Glutamatergic neuron (in vitro differentiated cells): Measurements from ENCODE around the gene CLOCK. TPM values are rescaled to one million over a fixed set of nuclear protein-coding genes. Genes with fewer than 3 reads are reported as not detected.

Experiments
- DNase-seq: peaks from one replicate; pipeline ENCODE4 v3.0.0; 2022
- H3K27ac Mint-ChIP-seq: one replicate; pipeline ENCODE4 v1.8.0; 2020; ENCODE audit warnings: mild to moderate bottlenecking, mixed read lengths, inconsistent platforms; ENCODE audit not compliant: unreplicated experiment
- H3K27me3 Mint-ChIP-seq: one replicate; pipeline ENCODE4 v1.8.0; 2020; ENCODE audit warnings: mild to moderate bottlenecking, moderate library complexity, mixed read lengths, inconsistent platforms; ENCODE audit not compliant: unreplicated experiment
- H3K36me3 Mint-ChIP-seq: one replicate; pipeline ENCODE4 v1.8.0; 2020; ENCODE audit warnings: mild to moderate bottlenecking, mixed read lengths, inconsistent platforms; ENCODE audit not compliant: unreplicated experiment
- H3K4me1 Mint-ChIP-seq: one replicate; pipeline ENCODE4 v1.8.0; 2020; ENCODE audit warnings: mild to moderate bottlenecking, low read depth, mixed read lengths, inconsistent platforms; ENCODE audit not compliant: unreplicated experiment
- H3K4me3 Mint-ChIP-seq: one replicate; pipeline ENCODE4 v1.8.0; 2020; ENCODE audit warnings: mild to moderate bottlenecking, mixed read lengths, inconsistent platforms; ENCODE audit not compliant: unreplicated experiment
- H3K9me3 Mint-ChIP-seq: one replicate; pipeline ENCODE4 v1.8.0; 2020; ENCODE audit warnings: mild to moderate bottlenecking, moderate library complexity, mixed read lengths, inconsistent platforms; ENCODE audit not compliant: unreplicated experiment
- total RNA-seq: library from RNA; stranded (reverse); fragmentation: NEBNext Ultra II Directional; extraction: Animal tissue kit (Norgen Biotek cat#: 25700); gene quantifications from one replicate; pipeline ENCODE4 v1.2.1, GENCODE V29; 2021; ENCODE audit not compliant: unreplicated experiment
- TF ChIP-seq, protein P1 (sequence below): fragments of 200-600 bp; sonication (generic); IDR thresholded peaks from one replicate; pipeline ENCODE4 v1.5.0; 2021; ENCODE audit not compliant: partially characterized antibody, unreplicated experiment

Gene CLOCK
- total RNA-seq, 1 donor from 2014 or later: 7.6 TPM

- TF ChIP-seq, protein P1, sequence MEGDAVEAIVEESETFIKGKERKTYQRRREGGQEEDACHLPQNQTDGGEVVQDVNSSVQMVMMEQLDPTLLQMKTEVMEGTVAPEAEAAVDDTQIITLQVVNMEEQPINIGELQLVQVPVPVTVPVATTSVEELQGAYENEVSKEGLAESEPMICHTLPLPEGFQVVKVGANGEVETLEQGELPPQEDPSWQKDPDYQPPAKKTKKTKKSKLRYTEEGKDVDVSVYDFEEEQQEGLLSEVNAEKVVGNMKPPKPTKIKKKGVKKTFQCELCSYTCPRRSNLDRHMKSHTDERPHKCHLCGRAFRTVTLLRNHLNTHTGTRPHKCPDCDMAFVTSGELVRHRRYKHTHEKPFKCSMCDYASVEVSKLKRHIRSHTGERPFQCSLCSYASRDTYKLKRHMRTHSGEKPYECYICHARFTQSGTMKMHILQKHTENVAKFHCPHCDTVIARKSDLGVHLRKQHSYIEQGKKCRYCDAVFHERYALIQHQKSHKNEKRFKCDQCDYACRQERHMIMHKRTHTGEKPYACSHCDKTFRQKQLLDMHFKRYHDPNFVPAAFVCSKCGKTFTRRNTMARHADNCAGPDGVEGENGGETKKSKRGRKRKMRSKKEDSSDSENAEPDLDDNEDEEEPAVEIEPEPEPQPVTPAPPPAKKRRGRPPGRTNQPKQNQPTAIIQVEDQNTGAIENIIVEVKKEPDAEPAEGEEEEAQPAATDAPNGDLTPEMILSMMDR: no peak
- no peak overlapping the region for H3K27ac Mint-ChIP-seq
- H3K4me1 Mint-ChIP-seq: peaks cover 12% of the 10 kb centered on the region
Observed at GRCh38 chr4:55543858-55544257, 2.9 kb downstream of the CLOCK start.

GRCh38 chr4:55540271-55540670 is 6.4 kb downstream of the CLOCK start:
- peaks cover 3% of the 10 kb centered on the region for H3K9me3 Mint-ChIP-seq
- no peak for DNase-seq
- H3K27ac Mint-ChIP-seq: no peak overlapping the region
- peaks cover 5% of the 10 kb centered on the region for H3K36me3 Mint-ChIP-seq
- H3K4me1 Mint-ChIP-seq: peaks cover 7% of the 10 kb centered on the region
- no peak overlapping the region for H3K4me3 Mint-ChIP-seq
- TF ChIP-seq, protein P1: no peak
- peaks cover 1% of the 10 kb centered on the region for H3K27me3 Mint-ChIP-seq

More at GRCh38 chr4:55543858-55544257, 2.9 kb downstream of the CLOCK start:
- H3K36me3 Mint-ChIP-seq: no peaks in the 10 kb centered on the region
- peaks cover 10% of the 10 kb centered on the region for H3K9me3 Mint-ChIP-seq
- H3K4me3 Mint-ChIP-seq: no peak overlapping the region
- DNase-seq: no peak
- peaks cover 5% of the 10 kb centered on the region for H3K27me3 Mint-ChIP-seq

DNA sequence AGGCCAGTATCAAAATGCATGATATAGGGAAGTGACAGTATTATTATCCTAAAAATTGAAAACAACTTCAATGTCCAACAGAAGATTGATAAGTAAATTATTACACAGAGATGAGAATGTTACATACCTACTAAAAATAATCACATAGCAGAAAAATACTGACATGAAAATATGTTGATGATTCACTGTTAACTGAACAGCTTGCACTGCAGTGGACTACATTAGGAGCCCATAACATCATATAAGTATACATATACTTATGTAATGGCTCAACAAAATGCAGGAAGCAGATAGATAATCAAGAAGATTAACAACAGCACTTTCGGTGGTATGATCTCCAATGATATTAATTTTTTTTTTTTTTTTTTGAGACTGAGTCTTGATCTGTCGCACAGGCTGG is 7.1 kb downstream of the CLOCK start:
- peaks cover 7% of the 10 kb centered on the region for H3K4me1 Mint-ChIP-seq
- H3K36me3 Mint-ChIP-seq: peaks cover 5% of the 10 kb centered on the region
- H3K4me3 Mint-ChIP-seq: no peak overlapping the region
- no peak overlapping the region for H3K27ac Mint-ChIP-seq
- H3K9me3 Mint-ChIP-seq: no peaks in the 10 kb centered on the region
- H3K27me3 Mint-ChIP-seq: peaks cover 1% of the 10 kb centered on the region
- no peak for DNase-seq
- TF ChIP-seq, protein P1: no peak

DNA sequence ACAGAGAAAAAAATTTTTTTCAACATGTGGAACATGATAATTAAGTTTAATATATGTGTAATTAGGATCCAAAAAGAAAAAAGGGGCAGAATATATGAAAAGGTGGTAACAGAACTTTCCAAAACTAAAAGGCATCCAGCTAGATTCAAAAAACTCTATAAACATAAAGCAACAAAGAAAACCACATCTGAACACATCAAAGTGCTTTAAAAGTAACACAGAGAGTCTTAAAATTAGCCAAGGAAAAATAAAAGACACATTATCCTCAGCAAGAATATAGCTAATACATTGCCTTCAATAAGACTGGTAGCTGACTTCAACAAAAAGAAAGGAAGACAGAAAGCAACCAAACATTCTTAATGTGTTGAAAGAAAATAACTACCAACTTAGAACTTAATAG is 8.2 kb downstream of the CLOCK start:
- no peak for DNase-seq
- H3K27ac Mint-ChIP-seq: no peak overlapping the region
- H3K36me3 Mint-ChIP-seq: peaks cover 12% of the 10 kb centered on the region
- peaks cover 3% of the 10 kb centered on the region for H3K27me3 Mint-ChIP-seq
- TF ChIP-seq, protein P1: no peak
- peaks cover 5% of the 10 kb centered on the region for H3K4me1 Mint-ChIP-seq
- H3K9me3 Mint-ChIP-seq: no peaks in the 10 kb centered on the region
- no peak overlapping the region for H3K4me3 Mint-ChIP-seq

- peaks cover 2% of the 10 kb centered on the region for H3K27me3 Mint-ChIP-seq
- no peak for DNase-seq
- peaks cover 7% of the 10 kb centered on the region for H3K9me3 Mint-ChIP-seq
- H3K4me1 Mint-ChIP-seq: no peaks in the 10 kb centered on the region
- no peak overlapping the region for H3K4me3 Mint-ChIP-seq
- TF ChIP-seq, protein P1: no peak
- peaks cover 33% of the 10 kb centered on the region for H3K36me3 Mint-ChIP-seq
- H3K27ac Mint-ChIP-seq: no peak overlapping the region
Observed at GRCh38 chr4:55534306-55534705, 12.4 kb downstream of the CLOCK start.
